DLD1 (cell line): ENCODE results near the gene RPS6KL1.

Experiments
- in situ Hi-C: cut with HindIII; loops from 2 replicates; pipeline ENCODE4 v1.10.0; 2017; ENCODE audit warnings: low sequenced_read_pairs

Gene RPS6KL1

DNA sequence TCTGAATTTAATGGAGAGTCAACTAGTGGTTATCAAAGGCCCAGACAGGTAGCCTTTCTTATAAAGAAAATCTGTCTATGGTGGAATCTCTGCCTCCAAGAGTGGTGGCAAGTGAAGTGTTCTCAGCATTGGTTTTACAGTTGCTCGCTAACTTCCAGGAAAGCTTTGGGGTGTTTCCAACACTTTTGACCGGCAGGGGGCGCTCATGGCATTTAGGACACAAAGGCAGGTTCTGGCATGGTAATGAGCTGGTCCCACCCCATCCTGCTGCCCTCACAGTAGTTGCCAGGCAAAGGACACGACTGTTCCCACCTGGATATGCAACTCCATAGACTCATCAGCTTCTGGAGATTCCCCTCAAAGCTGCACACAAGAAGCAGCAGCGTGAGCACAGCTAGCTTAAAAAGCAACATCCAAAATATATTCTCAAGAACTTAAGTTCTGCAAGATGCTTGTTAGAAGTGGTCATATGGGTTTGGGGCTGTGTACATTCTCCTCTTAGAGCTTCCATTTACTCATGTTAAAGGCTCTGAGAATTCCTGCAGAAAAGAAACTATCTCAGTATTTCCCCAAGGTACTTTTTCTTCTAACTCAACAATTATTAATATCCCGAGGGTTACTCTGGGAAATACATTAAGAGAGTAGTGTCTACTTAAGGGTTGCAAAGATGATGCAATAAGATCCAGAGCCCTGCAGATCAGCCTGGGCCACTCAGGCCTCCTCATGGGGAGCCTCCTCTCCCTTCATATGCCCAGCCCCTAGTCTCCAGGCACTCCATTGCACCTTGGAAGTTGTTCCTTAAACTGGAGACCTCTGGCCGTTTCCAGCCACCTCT lies 61.9 kb downstream of the RPS6KL1 start:
- in situ Hi-C loops = no loop called here

DNA sequence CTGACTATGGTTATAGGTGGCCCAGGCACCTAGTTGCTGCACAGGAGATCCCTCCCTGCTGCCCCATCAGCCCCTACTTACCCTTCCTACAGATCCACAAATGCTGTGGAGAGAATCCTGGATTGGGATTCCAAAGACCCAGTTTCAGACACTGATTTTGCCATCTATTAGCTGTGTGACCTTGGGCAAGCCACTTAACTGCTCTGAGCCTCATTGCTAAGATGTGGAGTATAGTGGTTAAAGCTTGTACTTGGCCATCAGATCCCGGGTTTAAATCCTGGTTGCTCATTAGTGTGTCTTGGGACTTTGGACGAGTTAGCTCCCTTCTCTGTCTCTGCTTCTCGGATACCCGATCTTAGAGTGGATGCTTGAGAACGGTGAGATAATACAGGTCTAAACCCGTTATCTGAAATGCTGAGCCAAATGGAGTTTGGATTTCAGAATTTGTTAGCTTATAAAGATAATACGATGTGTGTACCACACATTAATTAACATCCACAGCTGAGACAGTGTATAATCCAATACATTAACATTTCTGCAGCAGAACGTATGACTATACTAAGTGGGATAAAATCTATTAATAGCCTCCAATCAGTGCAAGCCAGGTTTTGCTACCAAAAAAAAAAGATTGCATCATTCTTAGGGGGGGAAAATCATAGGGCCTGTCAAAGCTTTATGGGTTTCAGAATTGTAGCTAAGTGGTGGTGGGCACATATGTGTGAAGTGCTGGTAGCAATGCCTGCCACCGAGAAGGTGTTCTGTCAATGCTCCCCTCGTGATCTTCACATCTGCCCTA lies 63.1 kb downstream of the RPS6KL1 start:
- in situ Hi-C loops = loop anchor here (5.0 to 10.0 kb wide), 2 partner anchors 47 to 105 kb away; no protein-coding TSS in a partner anchor

DNA sequence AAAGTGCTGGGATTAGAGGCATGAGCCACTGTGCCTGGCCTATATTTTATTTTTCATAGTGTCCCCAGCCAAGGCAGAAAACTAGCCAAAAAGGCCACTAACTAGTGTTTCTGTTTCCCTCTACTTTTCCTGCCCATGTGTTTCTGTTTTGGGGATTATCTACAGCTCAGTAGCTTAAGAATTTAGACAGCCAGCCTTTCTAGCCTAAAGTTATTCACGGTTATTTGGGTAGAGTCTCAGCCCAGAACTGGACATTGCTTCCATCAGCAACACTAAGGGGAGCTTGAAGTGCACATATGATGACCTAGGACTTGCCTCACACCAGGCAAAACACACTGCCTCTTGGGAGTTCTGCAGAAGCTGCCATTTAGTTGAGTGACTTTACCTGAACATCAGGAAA lies 65.0 kb downstream of the RPS6KL1 start:
- in situ Hi-C loops = loop anchor here (5.0 to 10.0 kb wide), 2 partner anchors 49 to 107 kb away; no protein-coding TSS in a partner anchor

DNA sequence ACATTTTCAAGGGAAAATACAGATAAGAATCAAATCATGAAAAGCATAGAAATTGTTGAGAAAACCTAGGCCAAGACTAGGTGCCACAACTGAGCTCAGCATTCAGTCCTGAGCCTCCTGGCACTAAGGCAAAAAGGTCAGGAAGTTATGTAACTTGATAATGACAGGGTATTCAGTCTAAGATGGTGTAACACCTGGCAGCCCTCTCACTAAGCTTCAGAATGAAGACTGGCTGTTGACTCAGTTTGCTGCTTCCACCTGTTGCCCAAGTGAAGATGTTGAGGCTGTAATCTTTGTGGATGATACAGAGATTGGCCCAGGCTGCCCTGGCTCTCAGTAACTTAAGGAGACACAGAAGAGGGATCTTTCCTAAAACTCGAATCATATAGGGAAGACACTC lies 66.7 kb downstream of the RPS6KL1 start:
- in situ Hi-C loops = loop anchor here (5.0 to 10.0 kb wide), 2 partner anchors 51 to 108 kb away; no protein-coding TSS in a partner anchor

DNA sequence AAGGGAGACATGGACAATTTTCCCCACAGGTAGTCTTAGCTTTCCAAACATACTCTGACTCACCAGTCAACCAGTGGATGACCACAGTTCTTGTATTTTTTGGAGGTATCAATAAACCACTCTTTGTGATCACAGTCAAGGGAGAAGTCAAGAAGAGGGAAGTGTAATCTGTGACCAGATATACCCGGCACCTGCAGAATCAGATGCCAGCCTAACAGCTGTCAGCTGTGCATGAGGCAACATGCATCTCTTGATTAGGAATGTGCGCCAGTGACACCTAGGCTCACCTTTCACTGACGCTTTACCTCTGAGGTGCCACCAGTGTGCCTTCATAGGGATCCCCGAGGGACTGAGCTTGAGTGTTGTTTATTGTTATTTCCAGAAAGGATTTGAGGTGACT lies 67.1 kb downstream of the RPS6KL1 start:
- in situ Hi-C loops = loop anchor here (5.0 to 10.0 kb wide), 2 partner anchors 51 to 109 kb away; no protein-coding TSS in a partner anchor

DNA sequence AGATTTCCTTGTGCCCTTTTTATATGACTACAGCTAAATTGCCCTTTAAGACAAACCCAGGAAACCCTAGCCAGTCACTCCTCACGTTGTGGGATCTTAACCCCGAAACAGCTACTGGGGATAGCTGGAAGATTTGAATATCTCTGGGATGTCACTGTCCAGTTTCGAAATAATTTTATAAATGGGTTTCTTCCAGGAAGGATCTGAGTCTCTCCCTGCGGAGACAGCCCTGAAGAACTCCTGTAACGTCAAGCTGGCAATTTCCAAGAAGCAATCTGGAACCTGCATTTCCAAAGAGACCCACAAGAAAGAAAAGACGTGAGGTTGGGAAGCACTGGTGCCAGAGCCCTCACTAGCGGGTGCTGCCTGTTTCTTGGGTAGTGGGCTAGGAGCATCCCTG lies 68.0 kb downstream of the RPS6KL1 start:
- in situ Hi-C loops = loop anchor here (5.0 to 10.0 kb wide), 2 partner anchors 52 to 110 kb away; no protein-coding TSS in a partner anchor
